Psoas muscle (tissue), 8 donors: Measurements from ENCODE around the gene MAFF. TPM values are rescaled to one million over a fixed set of nuclear protein-coding genes. Genes with fewer than 3 reads are reported as not detected.

Experiments used
- ATAC-seq, 4 donors: fragments of 200-7000 bp; cut with Tn5 transposase; one replicate each; pipeline ENCODE4 v1.9.1; 2020; ENCODE audit warnings: moderate library complexity in 3 of 4, mild to moderate bottlenecking in 2 of 4
- DNase-seq, 2 donors: peaks; one replicate each; pipeline ENCODE4 v3.0.0-alpha.2; 2020
- H3K27ac ChIP-seq: fragments of 200-600 bp; one replicate; pipeline ENCODE4 v1.8.0; 2022
- H3K27me3 ChIP-seq, 3 donors: fragments of 200-600 bp in 1 of 3; one replicate each; pipeline versions ENCODE4 v1.6.1 to v1.8.0; 2013 to 2022; ENCODE audit warnings: low read length in 2 of 3, mild to moderate bottlenecking in 2 of 3, moderate library complexity in 1 of 3; ENCODE audit not compliant: insufficient read depth in 3 of 3
- H3K36me3 ChIP-seq, 2 donors: fragments of 200-600 bp in 1 of 2; one replicate each; pipeline versions ENCODE4 v1.6.1 to v1.8.0; 2013 to 2022; ENCODE audit warnings: low read depth in 1 of 2, mild to moderate bottlenecking in 1 of 2, moderate library complexity in 1 of 2; ENCODE audit not compliant: insufficient read depth in 1 of 2
- H3K4me1 ChIP-seq: fragments of 200-600 bp; one replicate; pipeline ENCODE4 v1.8.0; 2022
- H3K4me3 ChIP-seq: fragments of 200-600 bp; one replicate; pipeline ENCODE4 v1.8.0; 2022; ENCODE audit warnings: mild to moderate bottlenecking
- H3K9me3 ChIP-seq: fragments of 200-600 bp; one replicate; pipeline ENCODE4 v1.8.0; 2022
- CTCF ChIP-seq: fragments of 200-600 bp; IDR thresholded peaks from one replicate; pipeline ENCODE4 v1.8.0; 2022; ENCODE audit warnings: antibody characterized with exemption
- WGBS, 3 donors: extraction: QIAGEN DNeasy Blood & Tissue Kit; methylation state at CpG; one replicate each; pipeline versions ENCODE4 v1.1.6 to v1.1.7; 2013; 5-methylcytosine and 5-hydroxymethylcytosine counted together
- intact Hi-C, 2 donors: fragments of 100-400 bp; cut with DNase I; formaldehyde crosslinking; loops; one replicate each; pipeline versions ENCODE4 v1.11.0 to v1.14.2; 2022
- polyA plus RNA-seq, 3 donors: library from polyadenylated mRNA; stranded (reverse); fragments of 200-250 nt; gene quantifications; one replicate each; pipeline ENCODE4 v1.2.3, GENCODE V29; 2013
- total RNA-seq, 4 donors: library from RNA; stranded (reverse); fragmentation: NEBNext Ultra II Directional in 2 of 4; extraction: Animal tissue kit (Norgen Biotek cat#: 25700) in 2 of 4; gene quantifications; one replicate each; pipeline versions ENCODE4 v1.2.1 to v1.2.4, GENCODE V29; 2021 to 2023
- donor health status: healthy with polysubstance abuse.
- donor health status: DM: no; HTN: no; CAD: no; lungs with moderate emphysema.
- donor health status: Bipolar disorder and iron deficiency.
- donor health status: healthy.
- donor health status: DM: yes; HTN: yes; CAD: no.
- donor health status: DM: no; HTN: no; CAD: no.
- donor health status: DM: no; HTN: no; CAD: no.
- donor health status: DM: yes; HTN: yes; CAD: no.

The MAFF gene
- total and polyA plus RNA-seq, 7 donors: 5.7 to 118 (median 28.1) TPM

- Histone ChIP-seq H3K27ac (peak overlapping the region; percentile 66), H3K4me1 (peaks cover 19% of the 10 kb centered on the region), H3K9me3 (no peaks in the 10 kb centered on the region), H3K4me3 (no peak overlapping the region), H3K36me3 (no peaks in the 10 kb centered on the region), H3K27me3 (no peaks in the 10 kb centered on the region)
- peak in 2 of 4 donors; percentile 15 to 19 for ATAC-seq
- TF ChIP-seq CTCF: no peak
- intact Hi-C loops: no loop called here
- no peak for DNase-seq
- 77 to 86% (median 85%) methylated on average over 10 of the region's 10 CpGs for WGBS, 3 donors
These were observed 9.9 kb upstream of the MAFF start for GRCh38 chr22:38191731-38192474.

- WGBS, 3 donors: 52 to 64% (median 53%) methylated on average over 3 of the region's 3 CpGs
- no peak for DNase-seq
- Histone ChIP-seq H3K27ac (peak overlapping the region; percentile 66), H3K9me3 (no peaks in the 10 kb centered on the region), H3K27me3 (no peaks in the 10 kb centered on the region), H3K4me3 (no peak overlapping the region), H3K36me3 (no peaks in the 10 kb centered on the region), H3K4me1 (peaks cover 15% of the 10 kb centered on the region)
- no peak for TF ChIP-seq CTCF
- intact Hi-C loops: no loop called here
- ATAC-seq: peak; percentile 33 to 82 (median 64)
These were observed 9.3 kb upstream of the MAFF start for GRCh38 chr22:38192475-38192863.

GRCh38 chr22:38193580-38193979 is 8.2 kb upstream of the MAFF start:
- intact Hi-C loops: no loop called here
- 57 to 73% (median 62%) methylated on average over 6 of the region's 6 CpGs for WGBS, 3 donors
- TF ChIP-seq CTCF: no peak
- Histone ChIP-seq H3K4me1 (peaks cover 15% of the 10 kb centered on the region), H3K4me3 (no peak overlapping the region), H3K36me3 (no peaks in the 10 kb centered on the region), H3K27ac (no peak overlapping the region), H3K9me3 (no peaks in the 10 kb centered on the region), H3K27me3 (no peaks in the 10 kb centered on the region)
- ATAC-seq: peak in 2 of 4 donors; percentile 26 to 50
- DNase-seq: no peak

- WGBS, 3 donors: 59 to 76% (median 67%) methylated on average over 19 of the region's 19 CpGs
- ATAC-seq (no peak), DNase-seq (no peak)
- H3K27ac ChIP-seq: no peak overlapping the region
- H3K4me1 ChIP-seq: peaks cover 15% of the 10 kb centered on the region
- no peaks in the 10 kb centered on the region for H3K27me3 ChIP-seq
- no peak overlapping the region for H3K4me3 ChIP-seq
- intact Hi-C loops: no loop called here
- no peaks in the 10 kb centered on the region for H3K9me3 ChIP-seq
- no peak for TF ChIP-seq CTCF
- H3K36me3 ChIP-seq: no peaks in the 10 kb centered on the region
These were observed 4.9 kb upstream of the MAFF start for GRCh38 chr22:38196791-38197419.
